GM18519 (cell line): ENCODE measurements around the gene TSC2.
A peak's percentile ranks its signal among the peaks of the same experiment; 100 is the strongest.

Experiments
- ATAC-seq: cut with Tn5 transposase; IDR thresholded peaks from one replicate; pipeline ENCODE4 v1.9.1; 2021; ENCODE audit warnings: mild to moderate bottlenecking, moderate library complexity; ENCODE audit not compliant: unreplicated experiment, low FRiP score

The TSC2 gene

DNA sequence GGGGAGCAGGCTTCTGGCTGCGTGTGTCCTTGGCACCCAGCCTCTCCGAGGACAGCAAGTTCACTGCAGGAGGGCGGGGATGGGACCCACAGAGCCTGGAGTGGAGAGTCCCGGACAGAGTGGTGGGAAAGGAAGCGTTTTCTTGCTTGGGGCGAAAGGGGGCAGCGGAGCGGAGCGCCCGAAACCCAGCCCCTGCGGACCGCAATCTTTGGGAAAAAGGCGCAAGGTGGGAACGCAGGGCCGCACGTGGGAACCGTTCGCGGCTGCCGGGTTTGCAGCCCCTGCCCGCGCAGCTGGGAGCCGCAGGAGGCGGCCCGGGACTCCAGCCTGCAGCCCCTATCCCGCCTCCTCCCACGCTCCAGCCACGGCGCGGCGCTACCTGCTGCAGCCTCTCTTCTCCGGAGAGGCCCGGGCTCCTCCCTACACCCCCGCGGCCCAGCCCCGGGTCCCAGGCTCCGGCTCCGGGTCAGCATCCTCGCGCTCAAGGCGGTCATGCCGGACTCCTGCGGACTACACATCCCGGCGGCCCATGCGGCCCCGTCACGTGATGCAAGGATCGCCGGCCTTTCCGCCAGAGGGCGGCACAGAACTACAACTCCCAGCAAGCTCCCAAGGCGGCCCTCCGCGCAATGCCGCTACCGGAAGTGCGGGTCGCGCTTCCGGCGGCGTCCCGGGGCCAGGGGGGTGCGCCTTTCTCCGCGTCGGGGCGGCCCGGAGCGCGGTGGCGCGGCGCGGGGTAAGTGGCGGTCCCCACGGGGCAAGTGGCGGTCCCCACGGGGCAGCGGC is at the start of gene TSC2, which contains the start of gene NTHL1:
Gene TSC2 (plus strand): TSS at position 656 of the 786 bp plus-strand sequence. CDS start 631 bp downstream, outside the sequence.
Gene NTHL1 (minus strand): TSS at position 505 of the 786 bp plus-strand sequence. CDS start 11 bp downstream, at position 494.
- ATAC-seq: peak; percentile 87

- no peak for ATAC-seq
These were observed 49.4 kb upstream of the TSC2 start for GRCh38 chr16:1998360-1998835.

DNA sequence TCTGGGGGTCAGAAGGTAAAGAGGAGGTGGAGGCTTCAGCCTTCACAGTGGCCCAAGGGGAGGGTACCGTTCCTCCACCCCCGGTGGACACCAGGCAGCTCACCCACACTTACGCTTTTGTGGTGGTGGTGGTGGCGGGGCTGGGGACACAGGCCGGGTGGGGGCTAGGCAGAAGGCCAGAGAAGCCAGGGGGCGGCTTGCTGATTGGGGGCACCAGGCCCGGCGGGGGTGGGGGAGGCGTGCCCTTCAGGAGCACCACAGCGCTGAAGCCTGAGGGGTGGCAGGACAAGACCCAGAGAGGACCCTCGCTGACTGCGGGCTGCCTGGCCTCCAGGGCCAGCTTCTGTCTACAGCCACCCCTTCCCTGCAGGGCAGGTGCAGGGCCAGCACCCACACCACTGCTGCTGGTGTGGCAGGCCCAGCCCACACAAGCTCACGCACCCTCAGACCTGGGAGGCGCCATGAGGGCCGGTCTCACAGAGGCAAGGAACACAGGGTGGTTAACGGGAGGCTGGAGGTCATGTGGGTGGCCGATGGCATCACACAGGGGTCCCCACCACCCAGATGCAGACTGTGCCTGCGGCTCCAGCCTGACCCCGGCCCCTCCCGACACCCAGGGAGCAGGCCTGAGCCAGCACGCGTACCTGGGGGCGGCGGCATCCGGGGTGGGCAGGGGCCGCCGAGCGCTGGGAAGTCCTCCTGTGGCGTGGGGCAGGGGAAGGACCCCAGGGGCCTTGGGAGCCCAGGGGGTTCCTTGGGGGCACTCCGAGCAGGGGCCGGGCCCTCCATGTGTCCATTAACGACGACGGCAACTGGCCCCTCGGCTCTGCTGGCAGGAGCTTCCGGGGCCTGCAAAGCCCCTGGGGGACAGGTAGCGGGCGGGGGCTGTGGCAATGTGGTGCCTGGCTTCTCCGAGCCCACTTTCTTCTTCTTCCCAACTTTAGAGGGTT is 48.7 kb upstream of the TSC2 start:
- ATAC-seq: no peak

GRCh38 chr16:1999866-2000514 is 47.8 kb upstream of the TSC2 start:
- ATAC-seq: no peak

GRCh38 chr16:2001035-2001434 is 46.8 kb upstream of the TSC2 start:
- ATAC-seq: no peak

DNA sequence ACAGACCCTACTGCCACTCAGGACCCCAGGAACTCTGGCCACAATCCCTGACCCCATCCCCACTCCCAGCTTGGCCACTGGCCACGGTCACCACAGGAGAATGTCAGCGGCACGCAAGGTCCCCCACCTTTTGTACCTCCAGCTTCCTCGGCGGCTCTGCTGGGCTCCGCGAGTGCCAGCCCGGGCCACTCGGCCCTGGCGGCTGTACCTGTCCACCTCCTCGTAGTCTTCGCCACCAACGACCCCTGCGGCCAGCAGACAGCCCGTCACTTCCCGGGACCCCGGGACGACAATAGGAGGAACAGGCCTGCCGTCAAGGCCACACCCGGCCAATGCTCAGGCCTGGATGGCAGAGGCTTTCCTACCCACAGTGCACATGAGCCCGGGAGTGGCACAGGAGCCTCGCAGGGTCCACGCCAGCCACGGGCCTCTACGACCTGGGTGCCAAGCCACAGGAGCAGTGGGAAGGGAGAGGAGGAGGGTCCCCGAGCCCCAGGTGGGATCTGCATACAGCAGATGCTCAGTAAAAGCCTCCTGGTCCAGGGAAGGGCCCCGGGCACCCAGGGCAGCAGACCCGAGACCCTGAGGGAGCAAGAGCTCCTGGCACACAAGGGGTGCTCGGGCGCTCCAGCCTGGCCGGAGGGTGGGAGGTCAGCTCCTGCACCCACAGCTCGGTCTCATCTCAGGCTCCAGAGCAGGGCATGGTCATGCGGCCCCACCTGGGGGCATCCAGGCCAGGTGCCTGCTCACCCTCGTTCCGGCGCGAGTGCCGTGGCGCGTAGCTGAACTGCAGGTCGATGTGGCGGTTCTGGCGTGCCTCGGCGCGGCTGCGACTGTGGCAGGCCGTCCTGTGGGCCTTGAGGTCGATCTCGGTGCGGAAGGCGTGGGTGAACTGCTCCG is 46.1 kb upstream of the TSC2 start:
- no peak for ATAC-seq

GRCh38 chr16:2002406-2003230 is 45.2 kb upstream of the TSC2 start:
- ATAC-seq: no peak

GRCh38 chr16:2003231-2003826 is 44.5 kb upstream of the TSC2 start:
- no peak for ATAC-seq

DNA sequence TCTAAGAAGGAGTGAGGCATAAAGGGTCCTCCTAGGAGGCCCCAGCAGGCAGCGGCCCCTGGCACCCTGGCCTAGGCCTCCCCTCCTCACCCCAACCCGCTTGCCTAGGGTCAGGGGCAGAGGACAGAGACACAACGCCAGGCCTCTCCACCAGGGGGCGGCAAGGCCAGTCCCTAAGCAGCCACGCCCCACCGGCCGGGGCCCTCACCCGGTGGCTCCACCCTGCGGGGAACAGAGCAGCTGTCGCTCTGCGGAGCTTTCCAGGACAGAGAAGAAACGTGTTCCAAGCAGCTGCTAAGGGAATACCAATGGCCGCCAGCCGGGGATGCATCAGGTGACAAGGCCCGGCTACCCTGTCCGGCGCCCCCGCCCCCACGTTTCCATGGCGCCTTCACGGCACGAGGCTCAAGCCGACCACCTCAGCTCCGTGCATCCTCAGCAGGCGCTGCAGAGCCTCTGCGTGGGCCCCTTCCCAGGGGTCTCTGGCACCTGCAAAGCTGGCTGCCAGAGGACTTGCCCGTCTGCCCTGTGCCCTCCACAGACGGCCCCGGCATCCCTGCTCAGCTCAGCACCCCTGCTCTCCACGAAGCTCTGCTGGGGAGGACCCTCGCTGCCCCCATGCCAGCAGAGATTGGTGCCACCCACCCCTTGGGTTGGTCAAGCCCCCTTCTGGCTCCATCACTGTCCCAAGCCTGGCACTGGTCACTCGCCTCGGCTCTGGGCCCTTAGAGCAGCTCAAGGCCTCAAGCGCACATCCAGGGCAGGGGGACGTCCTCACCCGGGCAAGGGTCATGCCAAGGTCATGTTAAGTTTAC is 43.8 kb upstream of the TSC2 start:
- ATAC-seq: no peak

GRCh38 chr16:2004795-2005517 is 42.8 kb upstream of the TSC2 start:
- ATAC-seq: no peak

DNA sequence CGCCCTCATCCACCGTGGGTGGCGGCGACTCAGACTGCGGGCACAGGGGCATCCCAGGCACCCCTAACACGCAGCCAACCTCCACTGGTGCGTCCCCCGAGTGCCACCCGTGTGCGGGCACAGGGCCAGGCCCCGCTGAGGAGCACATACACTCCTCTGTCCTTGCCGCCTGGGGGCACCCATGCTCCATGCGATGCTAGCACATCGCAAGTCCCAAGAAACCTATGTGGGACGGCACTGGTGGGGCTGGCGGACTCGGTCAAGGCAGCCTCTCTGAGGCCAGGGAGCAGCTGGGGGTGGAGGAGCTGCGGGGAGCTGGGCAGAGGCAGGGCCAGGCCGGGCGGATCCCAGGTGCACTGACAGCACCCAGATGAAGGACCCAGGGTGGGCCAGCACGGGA is 42.1 kb upstream of the TSC2 start:
- no peak for ATAC-seq

DNA sequence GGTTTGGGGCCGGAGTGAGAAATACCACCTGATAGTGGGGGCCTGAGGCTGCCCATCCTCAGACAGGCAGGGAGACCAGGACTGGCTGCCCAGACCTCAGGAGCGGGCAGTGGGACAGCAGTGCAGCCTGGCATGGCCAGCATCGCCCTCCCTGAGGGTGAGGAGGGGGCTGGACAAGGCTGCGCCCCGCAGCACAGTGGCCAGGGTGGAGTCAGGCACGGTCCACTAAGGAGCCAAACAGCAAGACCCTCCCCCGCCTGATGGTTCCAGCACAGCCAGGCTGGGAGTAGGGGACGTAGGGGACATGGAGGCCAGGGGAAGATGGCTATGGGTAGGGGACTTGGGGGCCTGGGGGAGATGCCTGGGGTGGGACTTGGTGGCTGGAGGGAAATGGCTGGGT is 41.5 kb upstream of the TSC2 start:
- ATAC-seq: no peak

DNA sequence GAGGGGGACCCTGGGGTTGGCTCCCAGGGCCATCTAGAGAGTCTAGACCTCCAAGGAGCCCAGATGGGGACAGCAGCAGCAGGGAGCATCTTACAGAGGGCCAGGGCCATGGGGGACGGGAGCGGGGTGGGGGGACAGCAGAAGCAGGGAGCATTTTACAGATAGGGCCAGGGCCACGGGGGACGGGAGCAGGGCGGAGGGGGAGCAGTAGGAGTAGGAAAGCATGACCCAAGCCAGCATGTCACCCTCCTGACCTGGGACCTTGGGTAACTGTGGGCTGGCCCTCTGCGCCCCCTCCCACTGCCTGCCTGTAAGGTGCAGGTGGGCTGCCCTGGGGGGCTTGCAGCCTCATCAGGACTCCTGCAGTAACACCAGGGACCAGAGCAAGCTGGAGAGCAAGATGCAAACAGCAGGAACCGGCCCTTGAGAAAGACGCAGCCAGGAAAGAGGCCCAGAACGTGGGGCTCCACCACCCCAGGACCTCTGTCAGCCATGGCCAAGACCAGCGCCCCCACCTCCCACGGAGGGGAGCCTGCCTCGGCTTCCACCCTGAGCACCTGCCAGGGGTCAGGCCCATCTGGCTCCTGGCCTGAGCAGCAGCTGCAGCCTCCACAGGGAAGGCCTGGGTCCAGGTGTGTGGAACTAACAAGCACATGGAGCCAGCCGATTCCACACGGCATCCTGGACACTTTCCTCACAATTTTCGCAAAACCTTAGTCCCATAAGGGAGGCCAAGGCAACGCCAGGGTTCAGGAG is 40.5 kb upstream of the TSC2 start:
- no peak for ATAC-seq

DNA sequence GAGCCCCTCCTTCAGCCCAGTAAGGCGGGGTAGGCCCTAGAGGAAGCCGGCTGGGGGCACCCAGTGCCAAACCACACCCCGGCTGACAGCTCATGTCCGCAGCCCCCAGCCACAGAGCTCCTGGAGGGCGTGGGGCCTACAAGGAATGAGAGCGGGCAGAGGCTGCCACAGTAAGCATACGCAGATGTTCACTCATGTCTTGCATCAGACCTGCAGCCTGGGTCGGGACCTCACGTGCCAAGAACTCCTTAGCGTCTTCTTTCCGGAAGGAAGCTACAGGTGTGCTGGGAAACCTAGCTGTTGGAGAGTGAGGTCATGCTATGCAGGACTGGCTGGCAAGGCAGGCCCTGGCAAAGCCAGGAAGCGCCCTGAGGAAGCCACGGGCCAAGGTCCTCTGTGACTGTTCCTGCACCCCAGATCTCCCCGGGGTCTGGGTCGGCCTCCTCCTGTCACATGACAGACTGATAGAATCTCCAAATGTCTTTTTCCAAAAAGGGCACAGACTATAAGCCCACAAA is 39.7 kb upstream of the TSC2 start:
- ATAC-seq: no peak

- ATAC-seq: no peak
These were observed 39.1 kb upstream of the TSC2 start for GRCh38 chr16:2008631-2009163.
